ENCODE measurements around the gene TMEM31.

DNA sequence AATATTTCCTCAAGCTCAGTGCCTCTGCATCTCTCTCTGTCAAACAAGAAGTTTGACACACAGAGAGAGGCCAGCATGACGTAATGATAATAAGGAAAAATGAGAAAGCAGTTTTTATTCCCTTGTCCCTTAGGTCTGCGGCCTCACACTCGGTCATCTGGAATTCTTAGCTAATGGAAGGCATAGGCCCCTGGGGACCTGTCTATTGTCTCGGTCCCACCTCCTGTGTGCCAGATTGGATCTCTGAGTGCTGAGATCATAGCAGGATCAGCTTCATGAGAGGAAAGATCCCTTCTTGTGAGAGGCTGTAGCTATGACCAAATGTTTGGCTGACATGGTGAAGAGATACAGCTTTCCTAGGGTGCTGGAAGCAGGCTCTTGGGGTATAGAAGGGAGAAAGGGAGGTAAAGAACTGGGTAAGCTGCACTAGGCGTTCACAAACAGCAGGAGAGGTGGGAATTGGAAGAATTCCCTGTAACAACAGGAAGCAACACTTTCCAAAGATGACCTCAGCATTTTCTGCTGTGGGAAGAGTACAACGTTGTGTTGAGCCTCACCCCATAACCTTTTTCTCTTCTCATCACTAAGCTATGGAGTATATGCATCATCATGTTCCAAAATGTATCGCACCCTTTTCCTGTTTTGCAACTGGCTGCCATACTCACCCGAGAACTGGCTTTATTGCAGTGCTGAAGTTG lies 20.2 kb downstream of the TMEM31 start:
- TF ChIP-seq RBBP5 (IDR thresholded peaks at IDR 0.05; ENCODE audit: borderline replicate concordance, low read depth, low read length) (no peak), CTCF (IDR thresholded peaks at IDR 0.05; ENCODE audit: control extremely low read depth in 1 of 3, insufficient read depth in 1 of 3, low read depth in 1 of 3, low read length in 3 of 3) (no peak), RAD21 (IDR thresholded peaks at IDR 0.05 in 1 of 2, conservative IDR thresholded peaks at IDR 0.05 in 1 of 2; ENCODE audit: low read depth in 2 of 2, low read length in 2 of 2) (no peak), EZH2 (IDR thresholded peaks at IDR 0.05; ENCODE audit: low read depth, low read length, severe bottlenecking) (no peak)
- TF ChIP-seq, protein P1, sequence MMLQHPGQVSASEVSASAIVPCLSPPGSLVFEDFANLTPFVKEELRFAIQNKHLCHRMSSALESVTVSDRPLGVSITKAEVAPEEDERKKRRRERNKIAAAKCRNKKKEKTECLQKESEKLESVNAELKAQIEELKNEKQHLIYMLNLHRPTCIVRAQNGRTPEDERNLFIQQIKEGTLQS (IDR thresholded peaks at IDR 0.05; ENCODE audit: insufficient read depth, low read depth, low read length) = no peak
